Thyroid gland (tissue), 4 donors: ENCODE measurements around the gene CLINT1. TPM values are rescaled to one million over a fixed set of nuclear protein-coding genes. Genes with fewer than 3 reads are reported as not detected.
A peak's percentile ranks its signal among the peaks of the same experiment; 100 is the strongest.

Experiments used
- DNase-seq, 2 donors: peaks; one replicate each; pipeline ENCODE4 v3.0.0-alpha.2; 2019
- H3K27ac ChIP-seq, 3 donors: fragments of 200-600 bp; sonication (generic); 1 replicate in 2 of 3; 2 replicates in 1 of 3; pipeline ENCODE4 v1.5.1; 2016 to 2019; ENCODE audit warnings: mild to moderate bottlenecking in 1 of 3, moderate library complexity in 1 of 3
- H3K27me3 ChIP-seq: fragments of 200-600 bp; sonication (generic); one replicate; pipeline ENCODE4 v1.5.1; 2019
- H3K36me3 ChIP-seq, 2 donors: fragments of 200-600 bp; sonication (generic); one replicate each; pipeline ENCODE4 v1.5.1; 2016 to 2019
- H3K4me1 ChIP-seq, 2 donors: fragments of 200-600 bp; sonication (generic); one replicate each; pipeline ENCODE4 v1.5.1; 2017 to 2019
- H3K4me3 ChIP-seq, 3 donors: fragments of 200-600 bp; sonication (generic); replicated peaks in 1 of 3; 1 replicate in 2 of 3; 2 replicates in 1 of 3; pipeline ENCODE4 v1.5.1; 2016; ENCODE audit warnings: mild to moderate bottlenecking in 1 of 3
- H3K9me3 ChIP-seq: fragments of 200-600 bp; sonication (generic); one replicate; pipeline ENCODE4 v1.5.1; 2017
- CTCF ChIP-seq, 6 experiments: fragments of 200-600 bp in 3 of 6; fragments of 450-650 bp in 3 of 6; sonication (generic) in 3 of 6; IDR thresholded peaks; one replicate each; pipeline ENCODE4 v1.5.1; 2016 to 2019; ENCODE audit warnings: antibody characterized with exemption in 6 of 6, mild to moderate bottlenecking in 2 of 6, inconsistent platforms in 1 of 6, moderate library complexity in 1 of 6
- POLR2A ChIP-seq, 2 donors: fragments of 450-650 bp; IDR thresholded peaks; one replicate each; pipeline ENCODE4 v1.6.1; 2017; ENCODE audit warnings: antibody characterized with exemption in 2 of 2, mild to moderate bottlenecking in 2 of 2, moderate library complexity in 1 of 2
- WGBS, 2 donors: methylation state at CpG; one replicate each; pipeline ENCODE4 v1.1.5; 2017; 5-methylcytosine and 5-hydroxymethylcytosine counted together
- intact Hi-C: fragments of 100-400 bp; cut with DNase I; formaldehyde crosslinking; loops from one replicate; pipeline ENCODE4 v1.15.1; 2023
- total RNA-seq, 4 donors: library from RNA; depleted of rRNA; stranded (reverse); fragments of >200 nt; gene quantifications; one replicate each; pipeline ENCODE4 v1.2.3, GENCODE V29; 2016

The CLINT1 gene
- total RNA-seq, 4 donors from 2014 or later: 126 to 198 (median 159) TPM

- WGBS, 2 donors: 57 to 58% methylated on average over 1 of the region's 1 CpG
- TF ChIP-seq POLR2A (IDR thresholded peaks at IDR 0.05): no peak
- peak; percentile 16 to 81 (median 46) for TF ChIP-seq CTCF (IDR thresholded peaks at IDR 0.05)
- no peaks in the 10 kb centered on the region for H3K9me3 ChIP-seq
- peaks cover 15 to 21% of the 10 kb centered on the region in 2 donors for H3K4me1 ChIP-seq
- no peak overlapping the region for H3K4me3 ChIP-seq
- intact Hi-C loops: no loop called here
- no peak for DNase-seq
- peaks cover 5 to 15% of the 10 kb centered on the region in 2 donors for H3K36me3 ChIP-seq
- H3K27me3 ChIP-seq: no peaks in the 10 kb centered on the region
- H3K27ac ChIP-seq: no peak overlapping the region
Observed at GRCh38 chr5:157816682-157817386, 42.1 kb downstream of the CLINT1 start.

GRCh38 chr5:157812086-157812485 lies 46.9 kb downstream of the CLINT1 start:
- Histone ChIP-seq H3K27me3 (no peaks in the 10 kb centered on the region), H3K27ac (no peak overlapping the region), H3K36me3 (peaks cover 16 to 31% of the 10 kb centered on the region in 2 donors), H3K9me3 (no peaks in the 10 kb centered on the region), H3K4me3 (no peak overlapping the region), H3K4me1 (no peaks in the 10 kb centered on the region)
- TF ChIP-seq CTCF (IDR thresholded peaks at IDR 0.05): no peak
- TF ChIP-seq POLR2A (IDR thresholded peaks at IDR 0.05): no peak
- 85 to 88% methylated on average over 2 of the region's 2 CpGs for WGBS, 2 donors
- no peak for DNase-seq
- intact Hi-C loops: loop anchor here (5.0 kb wide), 1 partner anchor 185 kb away; no protein-coding TSS in a partner anchor

- Histone ChIP-seq H3K9me3 (no peaks in the 10 kb centered on the region), H3K4me3 (no peak overlapping the region), H3K27me3 (no peaks in the 10 kb centered on the region), H3K4me1 (no peaks in the 10 kb centered on the region), H3K36me3 (peaks cover 33 to 45% of the 10 kb centered on the region in 2 donors), H3K27ac (no peak overlapping the region)
- 93 to 97% methylated on average over 2 of the region's 2 CpGs for WGBS, 2 donors
- TF ChIP-seq CTCF (IDR thresholded peaks at IDR 0.05) (no peak), POLR2A (IDR thresholded peaks at IDR 0.05) (no peak)
- intact Hi-C loops: no loop called here
- DNase-seq: no peak
Observed at GRCh38 chr5:157808043-157808442, 50.9 kb downstream of the CLINT1 start.

GRCh38 chr5:157802736-157803135 lies 56.2 kb downstream of the CLINT1 start:
- TF ChIP-seq CTCF (IDR thresholded peaks at IDR 0.05) (no peak), POLR2A (IDR thresholded peaks at IDR 0.05) (no peak)
- H3K4me3 ChIP-seq: no peak overlapping the region
- H3K27ac ChIP-seq: no peak overlapping the region
- no peaks in the 10 kb centered on the region for H3K9me3 ChIP-seq
- 97 to 98% methylated on average over 6 of the region's 6 CpGs for WGBS, 2 donors
- H3K36me3 ChIP-seq: peaks cover 17 to 37% of the 10 kb centered on the region in 2 donors
- no peak for DNase-seq
- intact Hi-C loops: no loop called here
- no peaks in the 10 kb centered on the region for H3K27me3 ChIP-seq
- H3K4me1 ChIP-seq: no peaks in the 10 kb centered on the region

GRCh38 chr5:157800137-157800536 lies 58.8 kb downstream of the CLINT1 start:
- no peak for DNase-seq
- Histone ChIP-seq H3K9me3 (no peaks in the 10 kb centered on the region), H3K4me3 (no peak overlapping the region), H3K27ac (no peak overlapping the region), H3K36me3 (peaks cover 10 to 27% of the 10 kb centered on the region in 2 donors), H3K4me1 (no peaks in the 10 kb centered on the region), H3K27me3 (no peaks in the 10 kb centered on the region)
- intact Hi-C loops: no loop called here
- 91 to 93% methylated on average over 1 of the region's 1 CpG for WGBS, 2 donors
- no peak for TF ChIP-seq CTCF (IDR thresholded peaks at IDR 0.05)
- TF ChIP-seq POLR2A (IDR thresholded peaks at IDR 0.05): no peak
